Measurements from ENCODE around the gene TMEM202. TPM values are rescaled to one million over a fixed set of nuclear protein-coding genes. Genes with fewer than 3 reads are reported as not detected.

The TMEM202 gene, protein sequence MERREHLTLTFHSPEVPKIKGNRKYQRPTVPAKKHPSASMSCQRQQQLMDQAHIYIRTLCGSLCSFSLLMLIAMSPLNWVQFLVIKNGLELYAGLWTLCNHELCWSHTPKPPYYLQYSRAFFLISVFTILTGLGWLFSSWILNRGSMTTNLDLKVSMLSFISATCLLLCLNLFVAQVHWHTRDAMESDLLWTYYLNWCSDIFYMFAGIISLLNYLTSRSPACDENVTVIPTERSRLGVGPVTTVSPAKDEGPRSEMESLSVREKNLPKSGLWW
- total RNA-seq (2014; rRNA removed; shearing (Covaris generic); ENCODE audit: low replicate concordance) = not detected in 2 replicates

DNA sequence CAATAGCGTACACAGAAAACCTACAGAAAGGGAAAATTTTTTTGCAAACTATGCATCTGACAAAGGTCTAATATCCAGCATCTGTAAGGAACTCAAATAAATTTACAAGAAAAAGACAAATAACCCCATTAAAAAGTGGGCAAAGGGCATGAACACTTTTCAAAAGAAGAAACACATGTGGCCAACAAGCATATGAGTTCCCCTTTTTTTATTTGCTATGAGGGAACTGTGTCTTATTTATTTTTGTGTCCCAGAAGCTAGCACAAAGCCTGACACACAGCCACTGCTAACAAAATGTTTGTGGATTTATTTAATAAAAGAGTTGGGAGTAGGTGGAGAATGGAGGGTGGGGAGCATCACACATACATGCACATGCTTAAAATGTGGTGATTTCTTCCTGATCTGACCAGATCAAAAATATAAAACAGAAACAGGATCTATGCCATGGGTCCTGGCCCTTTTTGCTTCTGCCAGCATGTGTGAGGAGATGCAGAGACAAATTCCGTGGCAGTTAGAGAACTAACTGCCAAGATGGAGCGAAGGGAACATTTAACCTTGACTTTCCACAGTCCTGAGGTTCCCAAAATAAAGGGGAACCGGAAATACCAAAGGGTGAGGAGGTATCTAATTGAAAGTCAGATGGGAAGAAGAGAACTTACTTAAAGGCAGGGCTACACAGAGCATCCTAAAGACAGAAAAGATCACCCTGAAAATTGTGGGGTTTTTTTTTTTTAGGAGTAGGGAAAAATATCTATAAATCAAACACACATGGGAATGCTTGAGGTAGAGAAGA is at the start of gene TMEM202:
TSS of gene TMEM202 (plus strand) at position 510 of the 793 bp plus-strand sequence. CDS start at position 532, 22 bp downstream.
- no peak within 1 kb of the TSS for H3K9ac ChIP-seq (ENCODE audit: low read length)
- no peaks in the 10 kb centered on the region for H4K20me1 ChIP-seq (ENCODE audit: insufficient read depth, low read depth, low read length)
- H3K27ac ChIP-seq (ENCODE audit: low read length) = no peak within 1 kb of the TSS
- H3K79me2 ChIP-seq (ENCODE audit: low read length) = no peaks in the 10 kb centered on the region
- H3K9me3 ChIP-seq (ENCODE audit: low read length) = no peaks in the 10 kb centered on the region
- H3K4me1 ChIP-seq (ENCODE audit: low read length) = no peaks in the 10 kb centered on the region
- DNase-seq = peak; percentile 37
- no peaks in the 10 kb centered on the region for H3K9me2 ChIP-seq (replicated peaks; ENCODE audit: insufficient read depth, low read length)
- no peaks in the 10 kb centered on the region for H3K36me3 ChIP-seq (ENCODE audit: insufficient read depth, low read length)
- H3K4me3 ChIP-seq (ENCODE audit: low read length) = no peak within 1 kb of the TSS
- H2AFZ ChIP-seq (ENCODE audit: low read length) = no peak within 1 kb of the TSS
- no peak within 1 kb of the TSS for H3K4me2 ChIP-seq (ENCODE audit: low read depth, low read length, poor library complexity, severe bottlenecking)
- H3K27me3 ChIP-seq (ENCODE audit: low read length) = no peaks in the 10 kb centered on the region

DNA sequence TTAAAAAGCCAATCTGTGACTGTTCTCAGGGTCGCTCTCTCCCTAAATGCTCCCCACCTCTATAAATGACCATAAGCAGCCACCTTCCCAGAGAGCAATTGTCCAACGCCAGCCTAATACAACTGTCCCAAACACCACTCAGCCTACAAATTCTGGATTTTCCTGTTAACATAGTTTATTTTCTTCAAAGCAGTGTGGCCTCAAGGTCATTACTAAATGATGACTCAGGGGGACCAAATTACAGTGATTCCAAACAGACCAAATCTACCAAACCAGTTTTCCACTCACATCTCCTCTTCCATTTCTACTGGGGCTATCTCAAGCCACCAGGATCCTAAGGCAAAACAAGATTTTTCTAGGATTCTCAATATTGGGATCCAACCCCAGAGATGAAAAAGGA is 44.8 kb upstream of the TMEM202 start:
- Histone ChIP-seq H4K20me1 (ENCODE audit: insufficient read depth, low read depth, low read length) (no peaks in the 10 kb centered on the region), H3K4me2 (ENCODE audit: low read depth, low read length, poor library complexity, severe bottlenecking) (no peak overlapping the region), H3K9ac (ENCODE audit: low read length) (no peak overlapping the region), H3K36me3 (ENCODE audit: insufficient read depth, low read length) (peaks cover 9% of the 10 kb centered on the region; the same call in 1 of the 2 replicates), H3K27me3 (ENCODE audit: low read length) (no peaks in the 10 kb centered on the region), H3K9me2 (replicated peaks; ENCODE audit: insufficient read depth, low read length) (no peaks in the 10 kb centered on the region), H2AFZ (ENCODE audit: low read length) (no peak overlapping the region), H3K79me2 (ENCODE audit: low read length) (peaks cover 10% of the 10 kb centered on the region), H3K4me1 (ENCODE audit: low read length) (no peaks in the 10 kb centered on the region), H3K27ac (ENCODE audit: low read length) (no peak overlapping the region), H3K9me3 (ENCODE audit: low read length) (no peaks in the 10 kb centered on the region), H3K4me3 (ENCODE audit: low read length) (no peak overlapping the region)
- no peak for DNase-seq

DNA sequence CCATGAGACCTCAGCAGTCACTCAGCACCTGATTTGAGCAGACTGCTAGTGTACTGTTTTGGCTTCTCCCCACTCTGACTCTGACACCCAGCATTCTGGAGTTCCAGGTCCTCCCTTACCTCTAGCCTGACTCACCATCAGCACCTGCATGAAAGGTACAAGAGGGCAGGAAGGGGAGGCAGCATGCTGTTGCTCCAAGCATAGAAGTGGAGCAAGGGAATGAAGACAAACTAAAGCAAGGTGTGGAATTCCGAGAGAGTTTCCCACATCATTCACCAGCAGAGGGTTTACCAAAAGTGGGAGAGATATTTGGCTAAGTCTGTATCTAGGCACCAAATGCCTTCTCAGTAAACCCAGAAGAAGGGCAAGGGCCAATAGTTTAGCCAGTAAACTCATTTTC is 43.6 kb upstream of the TMEM202 start:
- no peak for DNase-seq
- no peaks in the 10 kb centered on the region; the same call in 1 of the 2 replicates for H4K20me1 ChIP-seq (ENCODE audit: insufficient read depth, low read depth, low read length)
- no peaks in the 10 kb centered on the region for H3K4me1 ChIP-seq (ENCODE audit: low read length)
- no peaks in the 10 kb centered on the region for H3K9me3 ChIP-seq (ENCODE audit: low read length)
- peaks cover 9% of the 10 kb centered on the region; the same call in 1 of the 2 replicates for H3K36me3 ChIP-seq (ENCODE audit: insufficient read depth, low read length)
- H3K79me2 ChIP-seq (ENCODE audit: low read length) = peaks cover 20% of the 10 kb centered on the region
- no peak overlapping the region for H3K27ac ChIP-seq (ENCODE audit: low read length)
- H3K4me3 ChIP-seq (ENCODE audit: low read length) = no peak overlapping the region
- H3K27me3 ChIP-seq (ENCODE audit: low read length) = no peaks in the 10 kb centered on the region
- no peak overlapping the region for H3K4me2 ChIP-seq (ENCODE audit: low read depth, low read length, poor library complexity, severe bottlenecking)
- H3K9ac ChIP-seq (ENCODE audit: low read length) = no peak overlapping the region
- H2AFZ ChIP-seq (ENCODE audit: low read length) = no peak overlapping the region
- H3K9me2 ChIP-seq (replicated peaks; ENCODE audit: insufficient read depth, low read length) = no peaks in the 10 kb centered on the region

DNA sequence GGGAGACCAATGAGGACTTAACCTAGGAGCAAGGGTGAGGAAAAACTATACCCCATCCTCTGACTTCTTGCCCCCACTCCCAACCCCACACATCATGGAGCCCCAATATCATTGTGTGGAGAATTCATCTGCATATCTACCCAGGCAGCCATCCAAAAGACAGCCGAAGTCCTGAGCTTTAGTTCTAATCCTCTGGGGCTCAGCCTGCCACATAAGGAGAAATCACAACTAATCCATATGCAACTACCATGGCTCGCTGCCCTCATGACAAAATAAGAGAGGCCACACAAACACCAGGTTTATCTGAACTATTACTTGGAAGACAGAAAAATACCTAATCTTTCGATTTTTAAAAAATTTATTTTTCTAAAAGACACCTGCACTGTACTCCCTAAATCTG is 40.0 kb upstream of the TMEM202 start:
- H3K36me3 ChIP-seq (ENCODE audit: insufficient read depth, low read length) = no peaks in the 10 kb centered on the region

DNA sequence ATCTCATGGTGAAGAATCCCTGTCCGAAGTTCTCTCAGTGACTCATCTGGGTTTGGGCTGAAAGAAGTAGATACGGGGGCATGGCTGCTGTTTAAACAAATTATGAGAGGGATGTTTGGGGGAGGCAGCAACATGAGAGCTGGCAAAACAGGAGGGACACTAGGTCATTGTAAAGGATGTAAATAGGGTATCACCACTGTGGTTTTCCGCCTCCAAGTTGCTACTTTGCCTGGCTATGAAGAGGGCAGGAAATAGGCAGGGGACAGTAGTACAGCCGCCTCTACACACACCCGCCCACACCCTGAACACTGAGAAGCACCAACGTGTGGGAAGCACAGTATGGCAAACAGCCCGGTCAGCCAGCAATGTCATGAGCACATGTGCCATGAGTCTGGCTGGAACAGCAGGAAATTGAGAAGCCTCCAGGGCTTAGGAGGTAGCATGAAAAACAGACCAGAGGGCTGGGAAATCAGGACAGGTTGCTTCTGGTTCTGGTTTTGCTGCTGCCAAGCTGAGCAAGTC is 39.4 kb upstream of the TMEM202 start:
- H3K9me2 ChIP-seq (replicated peaks; ENCODE audit: insufficient read depth, low read length) = no peaks in the 10 kb centered on the region
- H3K36me3 ChIP-seq (ENCODE audit: insufficient read depth, low read length) = no peaks in the 10 kb centered on the region
- no peak overlapping the region for H3K4me3 ChIP-seq (ENCODE audit: low read length)
- H3K4me1 ChIP-seq (ENCODE audit: low read length) = no peaks in the 10 kb centered on the region
- DNase-seq = no peak
- no peak overlapping the region for H2AFZ ChIP-seq (ENCODE audit: low read length)
- H3K27me3 ChIP-seq (ENCODE audit: low read length) = no peaks in the 10 kb centered on the region
- no peak overlapping the region for H3K27ac ChIP-seq (ENCODE audit: low read length)
- H3K9ac ChIP-seq (ENCODE audit: low read length) = no peak overlapping the region
- peaks cover 61% of the 10 kb centered on the region for H3K79me2 ChIP-seq (ENCODE audit: low read length)
- H3K9me3 ChIP-seq (ENCODE audit: low read length) = no peaks in the 10 kb centered on the region
- no peaks in the 10 kb centered on the region; the same call in 1 of the 2 replicates for H4K20me1 ChIP-seq (ENCODE audit: insufficient read depth, low read depth, low read length)
- no peak overlapping the region for H3K4me2 ChIP-seq (ENCODE audit: low read depth, low read length, poor library complexity, severe bottlenecking)

More for the DNA sequence above, 40.0 kb upstream of the TMEM202 start:
- H3K4me2 ChIP-seq (ENCODE audit: low read depth, low read length, poor library complexity, severe bottlenecking) = no peak overlapping the region
- peaks cover 56% of the 10 kb centered on the region for H3K79me2 ChIP-seq (ENCODE audit: low read length)
- H3K9me2 ChIP-seq (replicated peaks; ENCODE audit: insufficient read depth, low read length) = no peaks in the 10 kb centered on the region
- H3K9ac ChIP-seq (ENCODE audit: low read length) = no peak overlapping the region
- no peak overlapping the region for H2AFZ ChIP-seq (ENCODE audit: low read length)
- no peak overlapping the region for H3K4me3 ChIP-seq (ENCODE audit: low read length)
- H3K27ac ChIP-seq (ENCODE audit: low read length) = no peak overlapping the region
- no peak for DNase-seq
- no peaks in the 10 kb centered on the region; the same call in 1 of the 2 replicates for H4K20me1 ChIP-seq (ENCODE audit: insufficient read depth, low read depth, low read length)
- no peaks in the 10 kb centered on the region for H3K4me1 ChIP-seq (ENCODE audit: low read length)
- no peaks in the 10 kb centered on the region for H3K27me3 ChIP-seq (ENCODE audit: low read length)
- H3K9me3 ChIP-seq (ENCODE audit: low read length) = no peaks in the 10 kb centered on the region

DNA sequence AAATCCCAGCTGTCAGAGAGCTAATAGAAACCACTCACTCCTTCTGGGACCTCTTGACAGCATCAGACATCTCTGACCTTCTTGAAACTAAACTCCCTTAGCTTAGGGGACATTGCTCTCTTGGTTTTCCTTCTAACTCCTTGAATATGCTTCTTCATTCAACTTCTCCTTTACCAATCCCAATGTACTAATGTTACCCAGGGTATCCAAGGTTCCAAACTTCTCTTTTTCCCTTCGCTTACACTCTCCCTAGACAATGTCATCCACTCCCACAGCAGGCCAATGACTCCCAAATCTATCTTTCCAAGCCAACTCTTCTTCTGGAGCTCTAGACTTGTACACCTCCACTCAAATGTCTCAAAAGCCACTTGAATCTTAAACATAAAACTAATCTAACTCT is 36.9 kb upstream of the TMEM202 start:
- H2AFZ ChIP-seq (ENCODE audit: low read length) = no peak overlapping the region
- no peaks in the 10 kb centered on the region for H3K27me3 ChIP-seq (ENCODE audit: low read length)
- no peaks in the 10 kb centered on the region for H3K9me2 ChIP-seq (replicated peaks; ENCODE audit: insufficient read depth, low read length)
- no peaks in the 10 kb centered on the region for H3K9me3 ChIP-seq (ENCODE audit: low read length)
- no peak for DNase-seq
- peaks cover 5% of the 10 kb centered on the region for H3K4me1 ChIP-seq (ENCODE audit: low read length)
- no peak overlapping the region for H3K9ac ChIP-seq (ENCODE audit: low read length)
- peaks cover 76% of the 10 kb centered on the region for H3K79me2 ChIP-seq (ENCODE audit: low read length)
- no peaks in the 10 kb centered on the region for H3K36me3 ChIP-seq (ENCODE audit: insufficient read depth, low read length)
- H3K4me3 ChIP-seq (ENCODE audit: low read length) = no peak overlapping the region
- H3K4me2 ChIP-seq (ENCODE audit: low read depth, low read length, poor library complexity, severe bottlenecking) = no peak overlapping the region
- H4K20me1 ChIP-seq (ENCODE audit: insufficient read depth, low read depth, low read length) = no peaks in the 10 kb centered on the region; the same call in 1 of the 2 replicates
- H3K27ac ChIP-seq (ENCODE audit: low read length) = no peak overlapping the region

DNA sequence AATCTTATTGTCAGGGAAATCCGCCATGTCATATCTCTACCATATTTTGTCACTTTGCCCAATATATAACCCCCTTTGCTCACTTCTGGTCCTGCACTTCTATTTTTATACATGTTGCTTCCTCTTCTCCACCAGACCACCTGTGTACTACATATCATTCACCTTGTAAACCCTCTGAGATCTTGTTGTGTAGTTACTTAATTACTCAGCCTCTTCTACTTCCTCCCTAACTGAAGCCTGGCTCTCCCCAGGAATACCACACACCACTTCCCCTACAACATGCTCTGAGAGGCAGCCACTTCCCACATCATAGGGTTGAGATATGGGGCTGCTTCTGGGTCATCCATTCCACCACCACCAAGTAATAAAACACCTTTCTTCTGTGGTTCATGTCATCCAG is 32.3 kb upstream of the TMEM202 start:
- H3K27me3 ChIP-seq (ENCODE audit: low read length) = no peaks in the 10 kb centered on the region
- no peaks in the 10 kb centered on the region for H3K9me3 ChIP-seq (ENCODE audit: low read length)
- H2AFZ ChIP-seq (ENCODE audit: low read length) = no peak overlapping the region
- H4K20me1 ChIP-seq (ENCODE audit: insufficient read depth, low read depth, low read length) = no peaks in the 10 kb centered on the region
- no peak overlapping the region for H3K9ac ChIP-seq (ENCODE audit: low read length)
- no peaks in the 10 kb centered on the region for H3K9me2 ChIP-seq (replicated peaks; ENCODE audit: insufficient read depth, low read length)
- H3K4me1 ChIP-seq (ENCODE audit: low read length) = peaks cover 11% of the 10 kb centered on the region
- H3K4me2 ChIP-seq (ENCODE audit: low read depth, low read length, poor library complexity, severe bottlenecking) = no peak overlapping the region
- no peak overlapping the region for H3K4me3 ChIP-seq (ENCODE audit: low read length)
- peaks cover 89% of the 10 kb centered on the region for H3K79me2 ChIP-seq (ENCODE audit: low read length)
- H3K36me3 ChIP-seq (ENCODE audit: insufficient read depth, low read length) = no peaks in the 10 kb centered on the region
- H3K27ac ChIP-seq (ENCODE audit: low read length) = no peak overlapping the region
- no peak for DNase-seq

DNA sequence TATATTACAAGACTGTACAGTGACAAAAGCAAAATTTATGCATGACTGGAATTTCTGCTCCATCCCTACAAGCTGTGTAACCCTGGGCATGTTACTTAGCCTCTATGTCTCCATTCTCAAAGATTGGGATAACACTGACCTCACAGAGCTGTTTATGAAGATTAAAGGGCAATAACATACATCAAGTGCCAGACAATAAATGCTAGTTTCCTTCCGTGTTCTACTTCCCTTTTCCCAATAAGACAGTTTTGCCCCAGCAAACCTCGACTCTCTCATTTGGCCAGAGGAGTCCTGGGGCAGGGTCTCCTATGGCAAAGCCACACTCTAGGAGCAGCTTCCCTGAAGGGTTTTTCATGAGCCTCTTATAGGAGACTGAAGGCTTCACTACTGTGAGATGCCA is 29.8 kb upstream of the TMEM202 start:
- peaks cover 11% of the 10 kb centered on the region for H3K4me1 ChIP-seq (ENCODE audit: low read length)

More for the DNA sequence above, 29.8 kb upstream of the TMEM202 start:
- 0 out of 2 replicates have a peak, but pooled peaks cover 4% of the 10 kb centered on the region for H3K36me3 ChIP-seq (ENCODE audit: insufficient read depth, low read length)
- H3K4me3 ChIP-seq (ENCODE audit: low read length) = no peak overlapping the region
- no peak overlapping the region for H3K27ac ChIP-seq (ENCODE audit: low read length)
- H3K4me2 ChIP-seq (ENCODE audit: low read depth, low read length, poor library complexity, severe bottlenecking) = no peak overlapping the region
- H3K9ac ChIP-seq (ENCODE audit: low read length) = no peak overlapping the region
- H2AFZ ChIP-seq (ENCODE audit: low read length) = no peak overlapping the region
- peaks cover 88% of the 10 kb centered on the region for H3K79me2 ChIP-seq (ENCODE audit: low read length)
- H3K9me2 ChIP-seq (replicated peaks; ENCODE audit: insufficient read depth, low read length) = no peaks in the 10 kb centered on the region
- no peak for DNase-seq
- no peaks in the 10 kb centered on the region for H4K20me1 ChIP-seq (ENCODE audit: insufficient read depth, low read depth, low read length)
- no peaks in the 10 kb centered on the region for H3K27me3 ChIP-seq (ENCODE audit: low read length)
- no peaks in the 10 kb centered on the region for H3K9me3 ChIP-seq (ENCODE audit: low read length)
